GM10847 (cell line): ENCODE measurements around the gene LDB3.

Experiments used
- POLR2A ChIP-seq: IDR thresholded peaks from 2 replicates; pipeline ENCODE4 v1.6.1; 2011; ENCODE audit not compliant: insufficient read length; ENCODE audit errors: extremely low read depth

LDB3 gene, protein sequence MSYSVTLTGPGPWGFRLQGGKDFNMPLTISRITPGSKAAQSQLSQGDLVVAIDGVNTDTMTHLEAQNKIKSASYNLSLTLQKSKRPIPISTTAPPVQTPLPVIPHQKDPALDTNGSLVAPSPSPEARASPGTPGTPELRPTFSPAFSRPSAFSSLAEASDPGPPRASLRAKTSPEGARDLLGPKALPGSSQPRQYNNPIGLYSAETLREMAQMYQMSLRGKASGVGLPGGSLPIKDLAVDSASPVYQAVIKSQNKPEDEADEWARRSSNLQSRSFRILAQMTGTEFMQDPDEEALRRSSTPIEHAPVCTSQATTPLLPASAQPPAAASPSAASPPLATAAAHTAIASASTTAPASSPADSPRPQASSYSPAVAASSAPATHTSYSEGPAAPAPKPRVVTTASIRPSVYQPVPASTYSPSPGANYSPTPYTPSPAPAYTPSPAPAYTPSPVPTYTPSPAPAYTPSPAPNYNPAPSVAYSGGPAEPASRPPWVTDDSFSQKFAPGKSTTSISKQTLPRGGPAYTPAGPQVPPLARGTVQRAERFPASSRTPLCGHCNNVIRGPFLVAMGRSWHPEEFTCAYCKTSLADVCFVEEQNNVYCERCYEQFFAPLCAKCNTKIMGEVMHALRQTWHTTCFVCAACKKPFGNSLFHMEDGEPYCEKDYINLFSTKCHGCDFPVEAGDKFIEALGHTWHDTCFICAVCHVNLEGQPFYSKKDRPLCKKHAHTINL

DNA sequence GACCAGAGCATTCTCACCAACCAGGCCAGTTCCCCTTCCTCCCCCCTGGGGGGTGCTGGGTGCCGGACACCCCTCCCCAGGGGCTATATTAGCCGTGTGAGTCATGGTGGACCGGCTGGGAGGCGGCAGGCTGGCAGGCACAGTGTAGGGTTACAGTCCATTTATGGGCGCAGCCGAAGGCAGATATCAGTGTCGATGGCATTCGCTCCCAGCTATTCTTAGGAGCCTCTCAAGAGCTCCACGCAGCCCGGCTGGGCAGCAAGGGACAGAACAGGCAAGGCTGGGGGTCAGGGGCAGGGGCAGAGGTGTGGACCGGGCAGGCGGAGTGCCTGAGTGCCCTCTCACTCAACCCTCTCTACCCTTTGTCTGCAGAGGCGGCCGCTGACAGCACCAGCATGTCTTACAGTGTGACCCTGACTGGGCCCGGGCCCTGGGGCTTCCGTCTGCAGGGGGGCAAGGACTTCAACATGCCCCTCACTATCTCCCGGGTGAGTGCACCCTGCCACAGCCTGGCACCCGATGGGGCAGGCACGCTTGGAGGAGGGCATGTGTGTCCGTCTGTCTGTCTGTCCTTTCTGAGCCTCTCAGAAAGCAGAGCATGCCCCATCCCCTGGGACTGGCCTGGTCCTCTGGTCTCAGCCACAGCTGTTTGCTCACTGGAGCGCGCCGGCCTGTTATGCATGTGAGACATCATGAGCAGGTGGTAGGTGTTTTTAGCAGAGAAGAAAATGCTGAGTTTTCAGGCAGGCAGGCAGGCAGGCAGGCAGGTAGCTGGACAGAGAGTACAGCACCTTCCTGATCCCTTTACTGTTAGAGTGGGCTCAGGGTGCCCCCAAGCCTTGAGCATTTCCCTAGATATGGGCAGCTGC is at the start of gene LDB3:
Gene LDB3, plus strand, starts transcription at position 215 of the 869 bp plus-strand sequence. Its CDS starts 181 bp downstream, at position 396.
- TF ChIP-seq POLR2A = no peak

DNA sequence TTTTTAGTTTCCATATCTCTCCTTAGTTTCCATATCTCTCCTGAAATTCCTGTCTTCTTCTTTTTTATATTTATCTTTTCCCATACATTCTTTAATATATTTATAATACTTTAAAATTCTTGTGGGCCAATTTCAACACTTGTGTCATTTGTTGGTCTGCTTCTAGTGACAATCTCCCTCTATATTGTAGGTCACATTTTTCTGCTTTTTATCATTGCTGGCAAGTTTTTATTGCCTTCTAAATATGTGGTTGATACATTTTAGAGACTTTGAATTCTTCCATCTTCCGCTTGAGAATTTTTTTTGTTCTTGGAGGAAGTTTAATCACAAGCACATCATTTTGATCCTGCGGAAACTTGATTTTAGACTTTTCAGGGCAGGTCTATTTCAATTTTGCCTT is 40.0 kb upstream of the LDB3 start:
- TF ChIP-seq POLR2A = no peak

DNA sequence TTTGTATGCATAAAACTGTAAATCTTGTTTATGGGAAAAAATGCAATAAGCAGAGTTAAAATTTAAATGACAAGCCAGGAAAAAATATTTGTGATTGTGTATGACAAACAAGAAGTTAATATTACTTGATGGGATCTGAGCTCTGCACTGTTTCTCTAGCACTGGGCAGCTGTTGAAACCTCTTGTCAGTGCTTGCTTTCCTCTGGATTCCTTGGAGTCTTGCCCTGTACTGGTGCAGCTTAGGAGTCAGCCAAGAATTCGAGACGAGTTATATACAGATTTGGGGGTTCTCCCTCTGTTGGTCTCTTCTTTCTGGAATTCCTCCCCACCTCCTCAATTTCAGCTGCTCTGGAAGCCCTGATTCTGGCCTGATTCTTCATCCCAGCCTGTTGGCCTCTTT is 38.2 kb upstream of the LDB3 start:
- no peak for TF ChIP-seq POLR2A

GRCh38 chr10:86632009-86632800 is 36.1 kb upstream of the LDB3 start:
- TF ChIP-seq POLR2A = no peak

DNA sequence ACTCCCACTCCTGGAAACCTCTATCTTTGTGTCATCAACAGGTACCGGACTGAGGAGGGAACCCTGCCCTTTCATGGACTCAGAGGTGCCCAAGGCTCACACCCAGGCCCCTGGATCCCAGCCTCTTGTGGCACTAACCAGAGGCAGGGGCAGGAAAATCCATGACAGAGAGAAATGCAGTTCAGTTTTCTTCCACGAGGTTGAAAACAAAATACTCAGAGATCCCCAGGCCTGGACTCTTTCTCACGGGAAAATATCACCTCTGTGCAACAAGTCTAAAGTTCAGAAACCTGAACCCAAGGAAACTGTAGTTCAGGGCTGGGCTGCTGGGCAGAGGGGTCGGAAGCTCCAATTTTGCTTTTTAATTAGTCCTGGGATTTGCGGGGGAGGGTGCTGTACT is 35.4 kb upstream of the LDB3 start:
- no peak for TF ChIP-seq POLR2A

DNA sequence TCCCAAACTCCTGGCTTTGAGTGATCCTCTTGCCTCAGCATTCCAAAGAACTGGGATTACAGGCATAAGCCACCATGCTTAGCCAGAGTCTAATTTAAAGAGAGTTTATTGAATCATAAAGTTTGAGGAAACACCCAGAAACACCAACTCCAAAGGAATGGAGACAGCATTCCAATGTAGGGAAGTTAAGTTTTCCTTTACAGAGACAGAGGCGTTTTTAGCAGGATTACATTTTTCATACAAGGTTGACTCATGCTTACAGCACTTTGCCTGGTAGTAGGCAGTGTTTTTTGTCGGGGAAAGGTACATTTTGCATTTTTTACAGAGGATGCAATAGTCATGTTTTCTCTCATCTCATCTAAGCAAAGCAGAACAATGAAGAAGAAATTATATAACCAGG is 32.9 kb upstream of the LDB3 start:
- no peak for TF ChIP-seq POLR2A

DNA sequence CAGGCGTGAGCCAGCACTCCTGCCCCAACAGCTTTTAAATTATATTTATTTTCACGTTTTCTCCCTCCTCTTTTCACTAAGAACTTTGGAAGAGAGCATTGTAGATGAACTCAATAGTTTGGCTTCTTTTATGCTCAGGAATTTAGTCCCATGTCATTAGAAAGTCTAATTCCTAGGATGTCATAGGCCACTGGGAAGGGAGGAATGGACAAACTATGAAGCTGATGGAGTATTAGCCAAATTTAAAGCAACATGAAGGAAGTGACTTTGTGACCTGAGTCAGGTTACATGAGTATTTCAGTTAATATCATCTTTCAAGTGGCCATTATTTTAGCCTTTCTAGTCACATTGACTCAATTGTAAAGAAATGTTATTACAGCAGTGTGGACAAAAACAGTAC is 32.0 kb upstream of the LDB3 start:
- no peak for TF ChIP-seq POLR2A

- no peak for TF ChIP-seq POLR2A
These were observed 26.3 kb upstream of the LDB3 start for GRCh38 chr10:86642021-86642420.

DNA sequence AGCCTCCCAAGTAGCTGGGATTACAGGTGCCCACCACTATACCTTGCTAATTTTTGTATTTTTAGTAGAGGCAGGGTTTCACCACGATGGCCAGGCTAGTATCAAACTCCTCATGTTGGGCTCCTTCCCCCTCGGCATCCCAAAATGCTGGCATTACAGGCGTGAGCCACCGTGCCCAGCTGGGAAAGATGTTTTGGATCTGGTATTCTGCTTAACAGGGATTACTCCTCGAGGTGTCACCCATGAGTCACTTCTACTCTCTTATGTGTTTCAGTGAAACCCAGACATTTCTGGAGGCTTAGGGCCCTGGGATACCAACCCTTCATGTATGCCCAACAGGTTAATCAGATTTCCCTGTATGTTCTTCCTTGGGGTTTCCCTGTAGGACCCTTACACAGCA is 25.8 kb upstream of the LDB3 start:
- no peak for TF ChIP-seq POLR2A

- TF ChIP-seq POLR2A = no peak
These were observed 24.0 kb upstream of the LDB3 start for GRCh38 chr10:86644152-86644793.

DNA sequence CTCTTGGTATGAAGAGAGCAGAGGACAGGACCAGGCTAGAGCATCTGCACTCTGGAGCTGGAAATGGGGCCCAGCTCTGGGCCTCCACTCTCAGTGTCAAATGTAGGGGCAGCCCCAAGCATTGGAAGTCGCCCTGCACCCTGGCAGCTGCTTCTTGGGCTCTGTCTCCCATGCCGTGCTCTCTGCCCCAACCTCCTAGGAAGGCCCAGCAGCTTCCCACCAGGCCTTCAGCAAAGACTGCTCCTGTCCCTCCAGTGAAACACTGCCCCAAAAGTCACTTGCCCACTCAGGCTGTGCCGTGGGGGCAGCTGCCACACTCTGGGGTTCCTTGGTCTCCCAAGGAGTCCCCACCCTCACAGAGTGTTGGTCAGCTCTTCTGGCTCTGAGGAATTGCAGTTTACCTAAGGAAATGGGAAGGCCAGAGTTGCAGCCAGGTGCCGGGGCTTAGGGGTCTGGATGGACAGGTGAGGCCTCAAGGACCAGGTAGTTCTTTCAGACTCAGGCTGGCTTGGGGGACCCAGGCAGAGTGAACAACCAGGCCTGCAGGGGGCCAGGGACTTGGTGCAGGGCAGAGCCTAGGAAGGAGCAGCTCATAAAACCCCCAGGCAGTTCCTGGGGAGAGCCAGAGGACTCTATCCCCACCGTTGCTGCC is 23.4 kb upstream of the LDB3 start:
- no peak for TF ChIP-seq POLR2A

- no peak for TF ChIP-seq POLR2A
These were observed 21.8 kb upstream of the LDB3 start for GRCh38 chr10:86646532-86646931.

DNA sequence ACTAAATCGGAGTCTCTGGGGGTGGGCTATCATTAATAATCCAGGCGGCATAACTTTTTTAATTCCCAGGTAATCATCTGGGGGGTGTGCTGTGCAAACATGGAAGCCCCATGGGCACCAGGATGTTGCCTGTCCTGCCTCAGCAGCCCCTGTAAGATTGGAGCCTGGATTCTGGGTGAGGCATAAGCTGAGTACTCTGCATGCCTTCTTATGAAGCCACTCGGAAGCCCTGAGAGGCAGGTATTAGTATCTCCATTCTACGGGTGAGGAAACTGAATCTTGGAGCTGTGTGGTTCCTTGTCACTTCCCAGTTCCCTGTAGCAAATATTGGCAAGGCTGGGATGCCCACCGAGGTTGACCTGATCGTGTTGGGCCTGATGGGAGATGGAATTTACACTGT is 21.4 kb upstream of the LDB3 start:
- no peak for TF ChIP-seq POLR2A

DNA sequence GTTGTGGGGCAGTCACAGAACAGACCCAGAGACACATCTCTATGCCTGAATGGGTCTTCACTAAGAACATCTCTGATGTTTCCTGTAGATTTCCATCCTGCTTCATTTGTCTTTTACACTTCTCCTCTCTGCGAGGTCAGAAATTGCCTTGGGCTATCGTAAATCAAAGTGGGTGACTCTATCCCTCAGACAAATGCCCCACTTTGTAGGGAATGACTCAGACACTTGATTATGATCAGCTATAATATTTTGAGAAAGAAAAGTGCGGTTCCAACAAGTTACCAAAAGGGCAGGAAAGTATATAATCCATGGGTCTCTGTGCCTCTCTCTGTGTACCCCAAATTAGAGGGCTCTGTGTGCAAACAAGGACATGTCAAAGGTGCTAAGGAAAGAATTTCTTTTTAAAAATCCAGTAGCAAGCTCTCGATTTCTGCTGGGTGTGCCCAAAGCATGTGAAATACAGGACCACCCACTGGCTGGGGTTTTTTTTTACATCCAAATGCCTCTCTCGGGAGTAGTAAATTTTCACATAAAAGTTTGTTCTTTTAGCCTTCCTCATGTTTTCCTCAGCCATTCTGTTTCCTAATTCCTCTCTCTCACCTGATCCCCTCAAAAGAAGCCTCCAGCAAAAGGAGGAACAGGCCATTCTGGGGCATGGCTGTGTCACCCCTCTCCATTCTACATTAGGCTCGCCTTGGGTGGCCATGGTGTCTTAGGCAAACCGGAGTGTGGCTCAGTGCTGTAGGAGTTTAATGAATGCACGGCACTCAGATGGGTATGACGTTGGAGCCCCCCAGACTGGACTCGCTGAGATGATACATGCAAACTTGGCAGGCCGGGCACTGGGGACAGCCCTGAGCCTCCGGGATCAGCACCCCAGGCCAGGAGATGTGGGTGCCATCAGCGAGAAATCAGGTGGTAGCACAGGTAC is 20.3 kb upstream of the LDB3 start:
- no peak for TF ChIP-seq POLR2A
